Liver (tissue), 9 donors: ENCODE results near the gene MTARC2. TPM values are rescaled to one million over a fixed set of nuclear protein-coding genes. Genes with fewer than 3 reads are reported as not detected.

Source experiments
- DNase-seq: peaks from one replicate; pipeline ENCODE4 v3.0.0-alpha.2; 2017; ENCODE audit warnings: low spot score
- H3K27ac ChIP-seq, 2 donors: one replicate each; pipeline ENCODE4 v1.7.0; 2013; ENCODE audit warnings: inconsistent platforms in 2 of 2, low read length in 2 of 2, control low read depth in 1 of 2, low read depth in 1 of 2, mild to moderate bottlenecking in 1 of 2
- H3K27me3 ChIP-seq, 4 donors: one replicate each; pipeline versions ENCODE4 v1.6.1 to v1.7.0; 2013; ENCODE audit warnings: low read length in 3 of 4, inconsistent platforms in 1 of 4, mild to moderate bottlenecking in 1 of 4, moderate library complexity in 1 of 4; ENCODE audit not compliant: control insufficient read depth in 4 of 4, insufficient read depth in 4 of 4
- H3K36me3 ChIP-seq, 4 donors: one replicate each; pipeline versions ENCODE4 v1.6.1 to v1.7.0; 2013; ENCODE audit warnings: low read length in 3 of 4, mild to moderate bottlenecking in 3 of 4, low read depth in 1 of 4, moderate library complexity in 1 of 4; ENCODE audit not compliant: control insufficient read depth in 4 of 4, insufficient read depth in 3 of 4
- H3K4me1 ChIP-seq, 4 donors: one replicate each; pipeline versions ENCODE4 v1.6.1 to v1.7.0; 2013; ENCODE audit warnings: low read length in 3 of 4, mild to moderate bottlenecking in 3 of 4, moderate library complexity in 1 of 4; ENCODE audit not compliant: control insufficient read depth in 4 of 4, insufficient read depth in 4 of 4
- H3K4me3 ChIP-seq, 3 donors: one replicate each; pipeline versions ENCODE4 v1.6.1 to v1.7.0; 2013; ENCODE audit warnings: low read length in 3 of 3, control low read depth in 1 of 3, low read depth in 1 of 3, mild to moderate bottlenecking in 1 of 3
- H3K9ac ChIP-seq, 2 donors: one replicate each; pipeline ENCODE4 v1.7.0; 2013; ENCODE audit warnings: low read length in 2 of 2, mild to moderate bottlenecking in 2 of 2, moderate library complexity in 2 of 2, control low read depth in 1 of 2, low read depth in 1 of 2
- H3K9me3 ChIP-seq, 4 donors: one replicate each; pipeline versions ENCODE4 v1.6.1 to v1.7.0; 2013; ENCODE audit warnings: low read length in 3 of 4; ENCODE audit not compliant: control insufficient read depth in 4 of 4
- CTCF ChIP-seq: fragments of 150-350 bp; IDR thresholded peaks from 2 replicates; pipeline ENCODE4 v1.5.1; 2017; ENCODE audit warnings: improper control_type of control experiment, low read depth, low read length; ENCODE audit not compliant: missing input control
- EGR1 ChIP-seq, 2 donors: IDR thresholded peaks; 2 replicates each; pipeline ENCODE4 v1.6.1; 2016 to 2018; ENCODE audit warnings: antibody characterized with exemption in 2 of 2, low read depth in 2 of 2
- FOXA1 ChIP-seq: IDR thresholded peaks from 2 replicates; pipeline ENCODE4 v1.6.1; 2016; ENCODE audit warnings: antibody characterized with exemption
- FOXA2 ChIP-seq: IDR thresholded peaks from 2 replicates; pipeline ENCODE4 v1.6.1; 2016; ENCODE audit warnings: antibody characterized with exemption
- GABPA ChIP-seq, 2 donors: IDR thresholded peaks in 1 of 2; conservative IDR thresholded peaks in 1 of 2; 2 replicates each; pipeline ENCODE4 v1.6.1; 2016; ENCODE audit warnings: antibody characterized with exemption in 2 of 2, mild to moderate bottlenecking in 1 of 2, moderate library complexity in 1 of 2
- HNF4A ChIP-seq, 2 donors: conservative IDR thresholded peaks; 2 replicates each; pipeline ENCODE4 v1.6.1; 2016; ENCODE audit warnings: antibody characterized with exemption in 2 of 2, mild to moderate bottlenecking in 2 of 2
- HNF4G ChIP-seq: IDR thresholded peaks from 2 replicates; pipeline ENCODE4 v1.6.1; 2016; ENCODE audit warnings: antibody characterized with exemption
- JUND ChIP-seq, 2 donors: IDR thresholded peaks; 2 replicates each; pipeline ENCODE4 v1.6.1; 2016; ENCODE audit warnings: antibody characterized with exemption in 2 of 2
- MAX ChIP-seq: IDR thresholded peaks from 2 replicates; pipeline ENCODE4 v1.6.1; 2016; ENCODE audit warnings: antibody characterized with exemption
- NR2F2 ChIP-seq: IDR thresholded peaks from 2 replicates; pipeline ENCODE4 v1.6.1; 2016; ENCODE audit warnings: antibody characterized with exemption
- RAD21 ChIP-seq, 2 donors: IDR thresholded peaks; 2 replicates each; pipeline ENCODE4 v1.6.1; 2016; ENCODE audit warnings: antibody characterized with exemption in 2 of 2, mild to moderate bottlenecking in 2 of 2
- RXRA ChIP-seq, 2 donors: IDR thresholded peaks; 2 replicates each; pipeline ENCODE4 v1.6.1; 2017 to 2018; ENCODE audit warnings: antibody characterized with exemption in 2 of 2, mild to moderate bottlenecking in 1 of 2
- SP1 ChIP-seq: IDR thresholded peaks from 2 replicates; pipeline ENCODE4 v1.6.1; 2018; ENCODE audit warnings: antibody characterized with exemption, mild to moderate bottlenecking
- TAF1 ChIP-seq: conservative IDR thresholded peaks from 2 replicates; pipeline ENCODE4 v1.6.1; 2016; ENCODE audit warnings: antibody characterized with exemption, mild to moderate bottlenecking
- YY1 ChIP-seq: IDR thresholded peaks from 2 replicates; pipeline ENCODE4 v1.6.1; 2016; ENCODE audit warnings: antibody characterized with exemption, mild to moderate bottlenecking
- WGBS: extraction: QIAGEN DNeasy Blood & Tissue Kit; methylation state at CpG from one replicate; pipeline ENCODE4 v1.1.7; 2013; 5-methylcytosine and 5-hydroxymethylcytosine counted together
- polyA plus RNA-seq, 2 donors: library from polyadenylated mRNA; stranded (reverse) in 1 of 2; unstranded in 1 of 2; fragments of 200-250 nt in 1 of 2; fragments of >200 nt in 1 of 2; fragmentation: Nextera tagmentation in 1 of 2; extraction: Ambion mirVana in 1 of 2; gene quantifications; one replicate each; pipeline versions ENCODE4 v1.2.1 to v1.2.3, GENCODE V29; 2013 to 2015
- total RNA-seq, 2 donors: library from RNA; depleted of rRNA; stranded (reverse); fragments of >200 nt; gene quantifications; one replicate each; pipeline ENCODE4 v1.2.3, GENCODE V29; 2014
- TF ChIP-seq, protein P1 (sequence below): IDR thresholded peaks from 2 replicates; pipeline ENCODE4 v1.6.1; 2016; ENCODE audit warnings: antibody characterized with exemption
- TF ChIP-seq, protein P2 (sequence below): IDR thresholded peaks from 2 replicates; pipeline ENCODE4 v1.6.1; 2016; ENCODE audit warnings: antibody characterized with exemption
- TF ChIP-seq, protein P3 (sequence below): IDR thresholded peaks from 2 replicates; pipeline ENCODE4 v1.6.1; 2016; ENCODE audit warnings: antibody characterized with exemption, mild to moderate bottlenecking
- donor health status: healthy.
- donor health status: healthy.
- donor health status: healthy.
- donor health status: healthy.
- donor health status: healthy.

The MTARC2 gene
- total and polyA plus RNA-seq, 4 donors: 24.9 to 96.1 (median 71.4) TPM

GRCh38 chr1:220767312-220768125, 19.4 kb downstream of the MTARC2 start:
- Histone ChIP-seq H3K9me3 (no peaks in the 10 kb centered on the region), H3K4me3 (peak overlapping the region in 1 of 3 donors; percentile 1), H3K9ac (no peak overlapping the region), H3K27me3 (no peaks in the 10 kb centered on the region), H3K4me1 (peaks cover 8 to 59% (median 45%) of the 10 kb centered on the region in 4 donors), H3K36me3 (peaks cover 6 to 42% (median 19%) of the 10 kb centered on the region in 4 donors), H3K27ac (peak overlapping the region; percentile 85)
- no peak for DNase-seq
- TF ChIP-seq HNF4A (conservative IDR thresholded peaks at IDR 0.05) (peak; percentile 95 to 98), HNF4G (peak; percentile 91), RAD21 (IDR thresholded peaks at IDR 0.05) (peak in 1 of 2 donors; percentile 22), NR2F2 (peak; percentile 69), MAX (peak; percentile 95), EGR1 (IDR thresholded peaks at IDR 0.05; ENCODE audit: low read depth in 2 of 2) (peak in 1 of 2 donors; percentile 62), FOXA1 (peak; percentile 26), SP1 (peak; percentile 95), FOXA2 (no peak), CTCF (no peak), YY1 (peak; percentile 78), TAF1 (no peak), GABPA (IDR thresholded peaks at IDR 0.05 in 1 of 2, conservative IDR thresholded peaks at IDR 0.05 in 1 of 2) (peak in 1 of 2 donors; percentile 35), JUND (IDR thresholded peaks at IDR 0.05) (peak; percentile 36 to 82), RXRA (IDR thresholded peaks at IDR 0.05) (peak; percentile 82 to 88)
- TF ChIP-seq, protein P1, sequence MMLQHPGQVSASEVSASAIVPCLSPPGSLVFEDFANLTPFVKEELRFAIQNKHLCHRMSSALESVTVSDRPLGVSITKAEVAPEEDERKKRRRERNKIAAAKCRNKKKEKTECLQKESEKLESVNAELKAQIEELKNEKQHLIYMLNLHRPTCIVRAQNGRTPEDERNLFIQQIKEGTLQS: peak; percentile 33
- TF ChIP-seq, protein P2, sequence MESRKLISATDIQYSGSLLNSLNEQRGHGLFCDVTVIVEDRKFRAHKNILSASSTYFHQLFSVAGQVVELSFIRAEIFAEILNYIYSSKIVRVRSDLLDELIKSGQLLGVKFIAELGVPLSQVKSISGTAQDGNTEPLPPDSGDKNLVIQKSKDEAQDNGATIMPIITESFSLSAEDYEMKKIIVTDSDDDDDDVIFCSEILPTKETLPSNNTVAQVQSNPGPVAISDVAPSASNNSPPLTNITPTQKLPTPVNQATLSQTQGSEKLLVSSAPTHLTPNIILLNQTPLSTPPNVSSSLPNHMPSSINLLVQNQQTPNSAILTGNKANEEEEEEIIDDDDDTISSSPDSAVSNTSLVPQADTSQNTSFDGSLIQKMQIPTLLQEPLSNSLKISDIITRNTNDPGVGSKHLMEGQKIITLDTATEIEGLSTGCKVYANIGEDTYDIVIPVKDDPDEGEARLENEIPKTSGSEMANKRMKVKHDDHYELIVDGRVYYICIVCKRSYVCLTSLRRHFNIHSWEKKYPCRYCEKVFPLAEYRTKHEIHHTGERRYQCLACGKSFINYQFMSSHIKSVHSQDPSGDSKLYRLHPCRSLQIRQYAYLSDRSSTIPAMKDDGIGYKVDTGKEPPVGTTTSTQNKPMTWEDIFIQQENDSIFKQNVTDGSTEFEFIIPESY: peak; percentile 64
- TF ChIP-seq, protein P3, sequence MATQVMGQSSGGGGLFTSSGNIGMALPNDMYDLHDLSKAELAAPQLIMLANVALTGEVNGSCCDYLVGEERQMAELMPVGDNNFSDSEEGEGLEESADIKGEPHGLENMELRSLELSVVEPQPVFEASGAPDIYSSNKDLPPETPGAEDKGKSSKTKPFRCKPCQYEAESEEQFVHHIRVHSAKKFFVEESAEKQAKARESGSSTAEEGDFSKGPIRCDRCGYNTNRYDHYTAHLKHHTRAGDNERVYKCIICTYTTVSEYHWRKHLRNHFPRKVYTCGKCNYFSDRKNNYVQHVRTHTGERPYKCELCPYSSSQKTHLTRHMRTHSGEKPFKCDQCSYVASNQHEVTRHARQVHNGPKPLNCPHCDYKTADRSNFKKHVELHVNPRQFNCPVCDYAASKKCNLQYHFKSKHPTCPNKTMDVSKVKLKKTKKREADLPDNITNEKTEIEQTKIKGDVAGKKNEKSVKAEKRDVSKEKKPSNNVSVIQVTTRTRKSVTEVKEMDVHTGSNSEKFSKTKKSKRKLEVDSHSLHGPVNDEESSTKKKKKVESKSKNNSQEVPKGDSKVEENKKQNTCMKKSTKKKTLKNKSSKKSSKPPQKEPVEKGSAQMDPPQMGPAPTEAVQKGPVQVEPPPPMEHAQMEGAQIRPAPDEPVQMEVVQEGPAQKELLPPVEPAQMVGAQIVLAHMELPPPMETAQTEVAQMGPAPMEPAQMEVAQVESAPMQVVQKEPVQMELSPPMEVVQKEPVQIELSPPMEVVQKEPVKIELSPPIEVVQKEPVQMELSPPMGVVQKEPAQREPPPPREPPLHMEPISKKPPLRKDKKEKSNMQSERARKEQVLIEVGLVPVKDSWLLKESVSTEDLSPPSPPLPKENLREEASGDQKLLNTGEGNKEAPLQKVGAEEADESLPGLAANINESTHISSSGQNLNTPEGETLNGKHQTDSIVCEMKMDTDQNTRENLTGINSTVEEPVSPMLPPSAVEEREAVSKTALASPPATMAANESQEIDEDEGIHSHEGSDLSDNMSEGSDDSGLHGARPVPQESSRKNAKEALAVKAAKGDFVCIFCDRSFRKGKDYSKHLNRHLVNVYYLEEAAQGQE: peak; percentile 47
- WGBS: 16% methylated on average over 8 of the region's 8 CpGs
